GOT3 (cell line): ENCODE data around the gene ZNF443.
A peak's percentile ranks its signal among the peaks of the same experiment; 100 is the strongest.
"Not testable (repeated sequence)": the region's sequence is repeated elsewhere in the genome, so short reads cannot be mapped to it uniquely, and the experiment has no call there.

Source experiments
- DNase-seq: peaks from one replicate; lab custom pipeline; 2025; ENCODE audit warnings: mixed read lengths; lab: John Stamatoyannopoulos, UW

The ZNF443 gene

GRCh38 chr19:12417273-12417672 is 23.5 kb downstream of the ZNF443 start:
- DNase-seq, result not testable (repeated sequence)

- no peak for DNase-seq
Measured at GRCh38 chr19:12411893-12412292, 28.9 kb downstream of the ZNF443 start.

GRCh38 chr19:12400633-12401502 is 40.0 kb downstream of the ZNF443 start, which contains the start of gene ZNF799:
TSS of gene ZNF799 (minus strand) at chr19:12401271. CDS start at chr19:12401070, 201 bp downstream.
- peak; percentile 70 for DNase-seq

GRCh38 chr19:12399901-12400632 is 40.8 kb downstream of the ZNF443 start:
- DNase-seq, result not testable (repeated sequence)

- not testable (repeated sequence) for DNase-seq
Measured at GRCh38 chr19:12391148-12391547, 49.7 kb downstream of the ZNF443 start.

GRCh38 chr19:12386365-12386764 is 54.5 kb downstream of the ZNF443 start:
- DNase-seq, result not testable (repeated sequence)

GRCh38 chr19:12380444-12380737 is 60.4 kb downstream of the ZNF443 start:
- no peak for DNase-seq

GRCh38 chr19:12379732-12380443 is 60.9 kb downstream of the ZNF443 start:
- DNase-seq, result no peak
